OCI-LY7 (cell line): ENCODE results near the gene ADGRF4.

Experiments used
- CTCF ChIP-seq: fragments of 200-600 bp; sonication (generic); conservative IDR thresholded peaks from 2 replicates; pipeline ENCODE4 v1.5.1; 2014; ENCODE audit warnings: mild to moderate bottlenecking, antibody characterized with exemption, low read length, moderate library complexity, mixed read lengths
- EZH2phosphoT487 ChIP-seq: fragments of 200-600 bp; sonication (generic); IDR thresholded peaks from 2 replicates; pipeline ENCODE4 v1.6.1; 2018; ENCODE audit warnings: low read depth, borderline replicate concordance, mild to moderate bottlenecking, mixed run types, antibody characterized with exemption, low read length, moderate library complexity, mixed read lengths

GRCh38 chr6:47737406-47737805 lies 39.0 kb downstream of the ADGRF4 start:
- TF ChIP-seq CTCF (no peak), EZH2phosphoT487 (no peak)
